ENCODE results near the gene TAF15.

The TAF15 gene

DNA sequence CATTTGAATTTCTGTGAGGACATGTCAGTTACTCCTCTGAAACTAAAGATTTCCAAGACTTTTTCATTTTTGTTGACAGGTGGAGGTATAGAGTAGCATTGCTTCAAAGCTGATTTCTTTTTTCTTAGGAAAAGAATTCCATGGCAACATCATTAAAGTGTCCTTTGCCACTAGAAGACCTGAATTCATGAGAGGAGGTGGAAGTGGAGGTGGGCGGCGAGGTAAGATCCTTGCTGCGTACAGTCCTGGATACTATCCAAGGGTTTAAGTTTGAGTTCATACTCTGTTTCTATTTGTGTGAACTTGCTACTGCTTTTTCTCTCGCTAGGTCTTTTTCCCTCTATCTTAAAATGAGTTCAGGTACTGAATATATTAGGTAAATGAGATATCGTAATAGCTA, 33.0 kb downstream of the TAF15 start:
- DNase-seq (ENCODE audit: low read depth), result no peak
- TF ChIP-seq, protein P1, sequence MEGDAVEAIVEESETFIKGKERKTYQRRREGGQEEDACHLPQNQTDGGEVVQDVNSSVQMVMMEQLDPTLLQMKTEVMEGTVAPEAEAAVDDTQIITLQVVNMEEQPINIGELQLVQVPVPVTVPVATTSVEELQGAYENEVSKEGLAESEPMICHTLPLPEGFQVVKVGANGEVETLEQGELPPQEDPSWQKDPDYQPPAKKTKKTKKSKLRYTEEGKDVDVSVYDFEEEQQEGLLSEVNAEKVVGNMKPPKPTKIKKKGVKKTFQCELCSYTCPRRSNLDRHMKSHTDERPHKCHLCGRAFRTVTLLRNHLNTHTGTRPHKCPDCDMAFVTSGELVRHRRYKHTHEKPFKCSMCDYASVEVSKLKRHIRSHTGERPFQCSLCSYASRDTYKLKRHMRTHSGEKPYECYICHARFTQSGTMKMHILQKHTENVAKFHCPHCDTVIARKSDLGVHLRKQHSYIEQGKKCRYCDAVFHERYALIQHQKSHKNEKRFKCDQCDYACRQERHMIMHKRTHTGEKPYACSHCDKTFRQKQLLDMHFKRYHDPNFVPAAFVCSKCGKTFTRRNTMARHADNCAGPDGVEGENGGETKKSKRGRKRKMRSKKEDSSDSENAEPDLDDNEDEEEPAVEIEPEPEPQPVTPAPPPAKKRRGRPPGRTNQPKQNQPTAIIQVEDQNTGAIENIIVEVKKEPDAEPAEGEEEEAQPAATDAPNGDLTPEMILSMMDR (IDR thresholded peaks at IDR 0.05; ENCODE audit: low read length, missing control alignments), result no peak
- H3K4me3 ChIP-seq (replicated peaks; ENCODE audit: low read depth, low read length), result no peak overlapping the region

DNA sequence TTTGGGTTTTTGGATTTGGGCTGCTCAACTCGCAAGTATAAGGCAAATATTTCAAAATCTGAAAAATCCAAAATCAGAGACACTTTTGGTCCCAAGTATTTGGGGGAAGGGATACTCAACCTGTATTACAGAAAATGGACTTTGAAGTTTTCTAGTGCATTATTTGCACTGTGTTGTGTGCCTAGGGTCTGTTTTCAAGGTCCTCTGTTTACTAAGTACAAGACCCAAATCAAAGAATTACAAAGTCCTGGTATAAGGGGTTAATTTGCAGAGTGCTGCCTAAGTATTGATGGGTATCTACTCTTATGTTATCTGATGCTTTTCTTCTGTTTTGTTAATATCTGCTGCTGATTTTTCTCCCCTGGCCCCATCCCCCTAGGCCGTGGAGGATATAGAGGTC, 34.4 kb downstream of the TAF15 start:
- TF ChIP-seq, protein P1 (IDR thresholded peaks at IDR 0.05; ENCODE audit: low read length, missing control alignments), result no peak
- H3K4me3 ChIP-seq (replicated peaks; ENCODE audit: low read depth, low read length), result no peak overlapping the region
- no peak for DNase-seq (ENCODE audit: low read depth)

DNA sequence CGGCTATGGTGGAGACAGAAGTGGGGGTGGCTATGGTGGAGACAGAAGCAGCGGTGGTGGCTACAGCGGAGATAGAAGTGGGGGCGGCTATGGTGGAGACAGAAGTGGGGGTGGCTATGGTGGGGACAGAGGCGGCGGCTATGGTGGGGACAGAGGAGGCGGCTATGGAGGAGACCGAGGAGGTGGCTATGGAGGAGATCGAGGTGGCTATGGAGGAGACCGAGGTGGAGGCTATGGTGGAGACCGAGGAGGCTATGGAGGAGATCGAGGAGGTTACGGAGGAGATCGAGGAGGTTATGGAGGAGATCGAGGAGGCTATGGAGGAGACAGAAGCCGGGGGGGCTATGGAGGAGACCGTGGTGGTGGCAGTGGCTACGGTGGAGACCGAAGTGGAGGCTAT, 35.3 kb downstream of the TAF15 start:
- DNase-seq (ENCODE audit: low read depth), result no peak
- TF ChIP-seq, protein P1 (IDR thresholded peaks at IDR 0.05; ENCODE audit: low read length, missing control alignments), result no peak
- H3K4me3 ChIP-seq (replicated peaks; ENCODE audit: low read depth, low read length), result no peak overlapping the region

DNA sequence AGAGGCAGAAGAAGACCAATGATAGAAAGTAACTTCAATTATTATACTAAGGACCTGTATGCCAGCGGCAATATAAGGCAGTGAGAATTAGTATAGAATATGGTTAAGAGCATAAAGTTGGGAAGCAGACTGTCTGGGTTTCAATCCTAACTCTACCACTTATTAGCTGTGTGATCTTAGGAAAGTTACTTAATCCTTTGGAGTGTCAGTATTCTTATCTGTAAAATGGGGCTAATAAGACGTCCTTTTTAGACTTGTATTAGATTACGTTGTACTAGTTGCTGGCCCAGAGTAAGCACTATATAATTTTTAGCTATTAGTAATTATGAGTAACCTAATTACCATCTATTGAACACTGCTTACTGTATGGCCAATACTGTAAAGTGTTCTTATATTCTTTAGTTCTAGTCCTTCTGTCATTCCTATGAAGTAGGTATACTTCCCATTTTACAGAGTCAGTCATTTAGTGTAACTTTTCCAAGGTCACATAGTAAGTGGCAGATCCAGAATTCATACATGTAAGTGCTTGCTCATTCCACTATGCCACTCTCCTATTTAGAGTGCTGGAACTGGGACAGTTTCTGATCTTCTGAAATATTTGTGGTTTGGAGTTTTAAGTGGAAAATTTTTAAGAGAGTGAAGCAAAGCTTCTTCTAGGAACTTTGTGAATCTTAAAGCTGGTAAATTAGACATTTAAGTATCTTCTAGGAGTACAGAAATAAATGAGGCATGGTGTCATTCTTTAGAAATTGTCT, 36.9 kb downstream of the TAF15 start:
- DNase-seq (ENCODE audit: low read depth), result no peak
- H3K4me3 ChIP-seq (replicated peaks; ENCODE audit: low read depth, low read length), result no peak overlapping the region
- TF ChIP-seq, protein P1 (IDR thresholded peaks at IDR 0.05; ENCODE audit: low read length, missing control alignments), result no peak

DNA sequence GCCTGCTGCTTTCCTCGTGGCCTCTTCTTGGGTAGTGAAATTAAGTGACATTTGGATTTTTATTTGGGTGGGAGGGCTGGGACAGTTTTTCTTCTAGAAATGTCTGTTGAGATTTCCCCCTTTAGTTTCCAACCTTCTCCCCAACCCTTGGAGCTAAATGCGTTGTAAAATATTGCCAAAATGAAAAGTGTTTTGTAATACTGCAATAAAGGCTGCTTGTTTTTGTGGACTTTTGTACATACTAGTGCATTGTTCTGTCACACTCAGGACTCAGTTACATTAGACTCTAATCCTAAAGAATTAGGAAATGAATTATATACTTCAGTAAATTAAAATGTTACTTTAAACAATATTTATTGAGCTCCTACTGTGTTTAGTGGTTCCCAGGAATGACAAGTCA, 37.7 kb downstream of the TAF15 start:
- no peak for DNase-seq (ENCODE audit: low read depth)
- TF ChIP-seq, protein P1 (IDR thresholded peaks at IDR 0.05; ENCODE audit: low read length, missing control alignments), result no peak
- H3K4me3 ChIP-seq (replicated peaks; ENCODE audit: low read depth, low read length), result no peak overlapping the region

DNA sequence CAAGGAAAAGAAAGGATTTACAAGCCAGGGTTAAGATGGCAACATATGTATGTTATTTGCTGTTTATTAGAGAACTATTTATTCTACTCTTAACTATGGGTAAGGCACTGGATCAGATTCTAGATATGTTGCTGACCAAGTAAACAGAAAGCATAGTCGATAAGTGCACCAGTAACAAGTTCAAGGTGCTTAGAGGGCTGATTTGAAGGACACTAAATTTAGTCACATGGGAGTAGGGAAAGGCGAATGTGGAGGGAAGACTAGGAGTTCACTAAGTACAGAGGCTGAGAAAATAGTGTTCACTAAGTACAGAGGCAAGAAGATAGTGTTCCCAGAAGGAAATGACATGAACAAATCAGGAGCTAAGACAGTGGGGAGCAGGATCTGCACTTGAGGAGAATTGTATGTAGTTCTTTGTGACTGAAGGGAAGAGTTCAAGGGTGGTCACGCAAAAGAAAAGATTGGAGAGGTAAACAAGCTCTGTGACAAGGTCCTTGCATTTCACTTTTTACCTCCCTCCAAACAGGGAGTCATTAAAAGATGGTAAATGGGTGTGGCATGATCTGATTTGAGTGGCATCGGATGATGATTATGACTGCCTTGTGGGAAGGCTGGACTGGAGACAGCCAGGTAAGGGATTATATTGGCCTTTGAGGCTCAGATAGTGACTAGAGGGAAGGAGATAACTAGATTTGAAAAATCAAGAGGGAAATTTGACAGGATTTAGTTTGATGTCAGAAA, 38.5 kb downstream of the TAF15 start:
- no peak for DNase-seq (ENCODE audit: low read depth)
- no peak overlapping the region for H3K4me3 ChIP-seq (replicated peaks; ENCODE audit: low read depth, low read length)
- TF ChIP-seq, protein P1 (IDR thresholded peaks at IDR 0.05; ENCODE audit: low read length, missing control alignments), result no peak
